Stomach smooth muscle (tissue), 2 donors: ENCODE data around the gene IER5L.
A peak's percentile ranks its signal among the peaks of the same experiment; 100 is the strongest.

Source experiments
- H3K27ac ChIP-seq: one replicate; pipeline ENCODE4 v1.7.0; 2013; ENCODE audit warnings: mild to moderate bottlenecking, low read length, inconsistent platforms
- H3K27me3 ChIP-seq, 2 donors: one replicate each; pipeline ENCODE4 v1.7.0; 2013; ENCODE audit warnings: low read length in 2 of 2; ENCODE audit not compliant: insufficient read depth in 2 of 2, control insufficient read depth in 1 of 2
- H3K36me3 ChIP-seq, 2 donors: one replicate each; pipeline ENCODE4 v1.7.0; 2013; ENCODE audit warnings: low read length in 2 of 2; ENCODE audit not compliant: control insufficient read depth in 2 of 2, insufficient read depth in 2 of 2
- H3K4me1 ChIP-seq: one replicate; pipeline ENCODE4 v1.7.0; 2013; ENCODE audit warnings: low read length; ENCODE audit not compliant: control insufficient read depth, insufficient read depth
- H3K4me3 ChIP-seq, 2 donors: one replicate each; pipeline ENCODE4 v1.7.0; 2013; ENCODE audit warnings: low read length in 2 of 2
- H3K9ac ChIP-seq, 2 donors: one replicate each; pipeline ENCODE4 v1.7.0; 2013; ENCODE audit warnings: low read length in 2 of 2, mild to moderate bottlenecking in 1 of 2
- H3K9me3 ChIP-seq, 2 donors: one replicate each; pipeline ENCODE4 v1.7.0; 2013; ENCODE audit warnings: low read length in 2 of 2; ENCODE audit not compliant: control insufficient read depth in 2 of 2
- donor health status: healthy.
- donor health status: Pancreatic carcinoma.

The IER5L gene

GRCh38 chr9:129160712-129161533, 17.1 kb downstream of the IER5L start:
- Histone ChIP-seq H3K27me3 (no peaks in the 10 kb centered on the region), H3K4me3 (no peak overlapping the region), H3K36me3 (peaks cover 0 to 3% of the 10 kb centered on the region in 2 donors), H3K9ac (no peak overlapping the region), H3K4me1 (peaks cover 12% of the 10 kb centered on the region), H3K9me3 (no peaks in the 10 kb centered on the region), H3K27ac (no peak overlapping the region)

DNA sequence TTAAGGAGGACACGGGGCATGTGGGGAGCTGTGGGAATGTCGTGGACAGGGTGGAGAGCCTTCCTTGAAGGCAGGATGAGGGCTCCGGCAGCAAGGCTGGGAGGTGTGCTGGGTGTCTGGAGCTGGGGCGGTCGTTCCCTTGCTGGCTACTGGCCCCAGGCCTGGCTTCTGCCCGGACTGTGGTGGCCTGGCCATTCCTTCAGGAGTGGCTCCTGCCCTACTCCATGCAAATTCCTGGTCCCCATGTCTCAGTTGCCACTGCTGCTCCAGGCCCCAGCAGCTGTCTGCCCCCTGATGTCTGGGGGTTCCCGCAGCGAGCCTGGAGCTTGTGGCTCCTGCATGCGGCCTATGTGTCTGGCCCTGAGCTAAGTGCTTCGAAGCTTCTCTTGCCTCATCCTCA, 21.9 kb downstream of the IER5L start:
- no peaks in the 10 kb centered on the region for H3K9me3 ChIP-seq
- H3K27ac ChIP-seq: no peak overlapping the region
- no peaks in the 10 kb centered on the region for H3K27me3 ChIP-seq
- H3K4me3 ChIP-seq: no peak overlapping the region
- no peak overlapping the region for H3K9ac ChIP-seq
- H3K4me1 ChIP-seq: no peaks in the 10 kb centered on the region
- H3K36me3 ChIP-seq: peaks cover 10 to 11% of the 10 kb centered on the region in 2 donors

DNA sequence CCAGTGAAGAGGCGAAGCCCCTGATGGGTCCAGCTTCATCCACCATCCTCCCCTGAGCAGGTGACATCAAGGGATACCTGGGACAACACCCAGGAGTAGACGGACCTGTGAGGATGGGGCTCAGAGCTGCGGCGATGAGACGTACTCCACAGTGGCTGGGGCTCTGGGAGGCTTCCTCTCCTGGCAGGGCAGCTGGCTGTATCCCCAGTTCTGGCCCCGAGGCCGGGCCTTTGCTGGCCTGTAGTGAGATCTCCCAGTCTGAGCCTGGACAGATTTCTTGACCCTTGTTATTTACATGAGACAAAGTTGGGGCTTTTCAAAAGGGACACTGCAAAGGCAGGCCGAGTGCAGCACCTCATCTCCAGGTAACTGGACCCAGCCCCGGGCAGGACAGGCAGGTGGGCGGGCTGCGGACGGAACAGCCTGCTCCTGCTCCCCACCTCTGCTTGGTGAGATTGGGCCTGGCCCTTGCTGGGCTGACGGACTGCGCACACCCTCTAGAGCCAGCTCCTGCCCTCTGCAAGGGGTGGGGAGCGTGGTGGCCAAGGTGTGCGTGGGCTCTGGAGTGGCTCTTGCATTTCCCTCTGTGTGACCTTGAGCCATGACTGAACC, 23.1 kb downstream of the IER5L start:
- no peaks in the 10 kb centered on the region for H3K9me3 ChIP-seq
- H3K27me3 ChIP-seq: no peaks in the 10 kb centered on the region
- H3K36me3 ChIP-seq: peaks cover 10 to 11% of the 10 kb centered on the region in 2 donors
- H3K27ac ChIP-seq: no peak overlapping the region
- no peak overlapping the region for H3K9ac ChIP-seq
- H3K4me1 ChIP-seq: no peaks in the 10 kb centered on the region
- no peak overlapping the region for H3K4me3 ChIP-seq

DNA sequence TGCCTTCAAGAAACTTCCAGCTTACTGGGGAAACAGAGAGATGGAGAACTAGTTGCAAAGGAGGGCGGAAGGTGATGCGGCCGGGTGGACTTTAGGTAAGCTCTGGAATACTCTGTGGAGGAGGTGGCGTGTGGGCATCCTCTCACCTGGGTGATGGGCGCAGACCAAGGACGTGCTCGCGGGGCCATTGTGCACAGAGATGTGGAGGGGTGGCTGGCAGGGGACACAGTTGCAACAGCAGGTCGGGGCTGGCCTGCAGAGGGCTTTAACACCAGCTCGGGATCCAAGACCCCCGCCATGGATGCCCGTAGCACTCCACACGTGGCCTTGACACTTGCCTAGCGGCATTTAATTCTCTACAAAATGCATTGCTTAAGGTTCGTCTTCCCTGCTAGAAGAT, 26.6 kb downstream of the IER5L start:
- H3K36me3 ChIP-seq: peaks cover 17 to 18% of the 10 kb centered on the region in 2 donors
- H3K27ac ChIP-seq: no peak overlapping the region
- no peak overlapping the region for H3K4me3 ChIP-seq
- H3K27me3 ChIP-seq: no peaks in the 10 kb centered on the region
- peaks cover 15% of the 10 kb centered on the region for H3K4me1 ChIP-seq
- no peak overlapping the region for H3K9ac ChIP-seq
- no peaks in the 10 kb centered on the region for H3K9me3 ChIP-seq

- Histone ChIP-seq H3K4me3 (no peak overlapping the region), H3K27ac (no peak overlapping the region), H3K9me3 (no peaks in the 10 kb centered on the region), H3K9ac (no peak overlapping the region), H3K36me3 (peaks cover 17 to 18% of the 10 kb centered on the region in 2 donors), H3K27me3 (no peaks in the 10 kb centered on the region), H3K4me1 (peaks cover 23% of the 10 kb centered on the region)
Measured at GRCh38 chr9:129150672-129151211, 27.3 kb downstream of the IER5L start.

DNA sequence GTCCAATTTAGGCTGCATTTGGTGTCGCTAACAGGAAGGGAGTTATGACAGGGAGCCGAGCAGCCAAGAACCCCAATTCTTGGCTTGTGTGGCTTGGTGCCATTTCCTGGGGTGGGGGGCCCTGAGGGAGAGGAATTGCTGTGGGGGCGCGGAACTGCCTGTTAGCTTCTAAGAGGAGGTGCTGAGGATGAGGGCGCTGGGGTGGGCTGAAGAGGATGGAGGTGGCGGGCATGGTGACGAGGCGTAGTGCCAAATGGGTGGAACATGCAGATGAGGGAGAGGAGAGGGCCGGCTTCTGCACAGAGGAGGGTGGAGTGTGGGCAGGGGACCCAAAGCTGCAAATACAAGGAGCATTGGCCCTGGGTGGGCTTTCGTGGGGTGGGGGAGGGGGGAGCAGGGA, 27.9 kb downstream of the IER5L start:
- Histone ChIP-seq H3K36me3 (peaks cover 13 to 18% of the 10 kb centered on the region in 2 donors), H3K4me1 (peaks cover 29% of the 10 kb centered on the region), H3K9ac (no peak overlapping the region)

DNA sequence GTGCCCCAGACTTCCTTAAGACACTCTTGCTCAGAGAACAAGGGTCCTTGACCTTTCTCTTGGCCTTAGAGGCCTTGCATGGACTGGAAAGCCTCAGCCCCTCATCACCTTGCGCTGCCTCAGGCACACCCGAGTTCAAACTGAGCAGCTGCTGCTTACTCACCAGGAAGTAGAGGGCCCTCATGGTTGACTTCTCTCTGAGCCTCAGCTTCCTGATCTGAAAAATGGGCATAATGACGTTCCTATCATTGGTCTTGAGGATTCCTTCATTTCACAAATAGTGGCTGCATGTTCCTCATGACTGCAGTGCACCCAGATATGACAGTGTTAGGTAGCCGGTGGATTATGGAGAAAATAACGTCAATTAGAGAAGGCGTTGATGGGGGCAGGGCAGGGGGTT, 28.6 kb downstream of the IER5L start:
- no peaks in the 10 kb centered on the region for H3K27me3 ChIP-seq
- H3K9me3 ChIP-seq: no peaks in the 10 kb centered on the region
- peak overlapping the region in 1 of 2 donors; percentile 29 for H3K9ac ChIP-seq
- H3K4me1 ChIP-seq: peaks cover 33% of the 10 kb centered on the region
- no peak overlapping the region for H3K27ac ChIP-seq
- peaks cover 11 to 18% of the 10 kb centered on the region in 2 donors for H3K36me3 ChIP-seq
- no peak overlapping the region for H3K4me3 ChIP-seq

More for the DNA sequence above, 27.9 kb downstream of the IER5L start:
- H3K9me3 ChIP-seq: no peaks in the 10 kb centered on the region
- H3K4me3 ChIP-seq: no peak overlapping the region
- no peaks in the 10 kb centered on the region for H3K27me3 ChIP-seq
- H3K27ac ChIP-seq: no peak overlapping the region

- Histone ChIP-seq H3K36me3 (peaks cover 16 to 23% of the 10 kb centered on the region in 2 donors), H3K4me1 (peaks cover 39% of the 10 kb centered on the region), H3K9ac (peak overlapping the region in 1 of 2 donors; percentile 21), H3K27me3 (no peaks in the 10 kb centered on the region), H3K27ac (peak overlapping the region; percentile 58), H3K4me3 (no peak overlapping the region), H3K9me3 (no peaks in the 10 kb centered on the region)
Measured at GRCh38 chr9:129148463-129149204, 29.4 kb downstream of the IER5L start.

DNA sequence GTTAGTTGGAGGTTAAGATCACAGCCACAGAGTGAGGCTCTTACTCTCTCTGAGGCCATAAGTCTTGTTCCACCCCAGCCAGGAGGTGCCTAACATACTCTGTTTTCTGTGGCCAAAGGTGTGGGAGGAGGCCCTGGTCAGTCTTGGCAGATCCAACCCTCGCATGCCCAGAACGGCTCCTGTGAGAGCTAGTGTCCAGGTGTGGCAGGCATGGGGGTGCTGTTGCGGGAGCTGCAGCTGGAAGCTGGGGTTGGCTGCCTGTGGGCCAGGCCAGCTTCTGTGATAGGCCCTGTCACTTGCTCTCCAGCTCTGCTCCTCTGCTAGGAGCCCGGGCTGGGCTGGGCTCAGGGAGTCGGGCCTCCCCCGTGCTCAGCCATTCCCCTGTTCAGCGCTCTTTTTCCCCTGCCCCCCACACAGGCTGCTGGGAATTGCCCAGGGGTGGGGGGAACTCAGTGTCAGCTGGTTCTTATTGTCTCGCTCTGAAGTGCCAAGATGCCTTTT, 31.6 kb downstream of the IER5L start:
- Histone ChIP-seq H3K4me1 (peaks cover 61% of the 10 kb centered on the region), H3K36me3 (peaks cover 15 to 20% of the 10 kb centered on the region in 2 donors), H3K4me3 (peak overlapping the region; percentile 36 to 52), H3K9ac (peak overlapping the region; percentile 62 to 73), H3K27ac (peak overlapping the region; percentile 92), H3K27me3 (no peaks in the 10 kb centered on the region), H3K9me3 (no peaks in the 10 kb centered on the region)

DNA sequence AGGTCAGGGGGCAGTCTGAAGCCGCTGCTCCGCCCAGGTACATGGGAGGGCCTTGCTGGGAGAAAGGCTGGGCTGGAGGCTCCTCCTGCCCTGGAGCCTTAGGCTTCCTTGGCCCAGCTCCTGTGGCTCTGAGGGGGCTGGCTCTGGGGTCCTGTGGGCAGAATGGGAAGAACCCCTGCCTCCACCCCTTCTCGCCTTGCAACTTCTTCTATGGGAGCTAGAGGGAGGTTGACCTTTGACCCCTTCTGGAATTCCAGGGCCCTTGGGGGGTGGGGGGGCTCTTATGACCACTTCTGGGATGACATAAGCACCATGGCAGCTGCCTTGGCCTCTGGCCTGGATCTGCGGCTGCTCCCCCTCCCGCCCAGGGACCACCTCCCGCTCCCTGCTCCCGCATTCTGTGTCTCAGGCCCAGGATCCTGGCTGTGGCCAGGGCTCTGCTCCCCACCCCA, 32.2 kb downstream of the IER5L start:
- H3K9ac ChIP-seq: peak overlapping the region; percentile 62 to 73
- H3K27me3 ChIP-seq: no peaks in the 10 kb centered on the region
- H3K27ac ChIP-seq: peak overlapping the region; percentile 92
- peaks cover 67% of the 10 kb centered on the region for H3K4me1 ChIP-seq
- H3K9me3 ChIP-seq: no peaks in the 10 kb centered on the region
- peaks cover 12 to 20% of the 10 kb centered on the region in 2 donors for H3K36me3 ChIP-seq
- peak overlapping the region; percentile 36 to 52 for H3K4me3 ChIP-seq
